Testis (tissue), 2 donors: ENCODE data around the gene CDK16.

ENCODE experiments used
- POLR2A ChIP-seq: fragments of 450-650 bp; IDR thresholded peaks from one replicate; pipeline ENCODE4 v1.6.1; 2017; ENCODE audit warnings: antibody characterized with exemption, mild to moderate bottlenecking, moderate library complexity
- TF ChIP-seq, protein P1 (sequence below), 3 experiments: fragments of 450-650 bp in 2 of 3; fragments of 200-600 bp in 1 of 3; sonication (generic) in 1 of 3; IDR thresholded peaks; one replicate each; pipeline ENCODE4 v1.5.1; 2016 to 2019; ENCODE audit warnings: antibody characterized with exemption in 3 of 3, mild to moderate bottlenecking in 2 of 3, moderate library complexity in 1 of 3

DNA sequence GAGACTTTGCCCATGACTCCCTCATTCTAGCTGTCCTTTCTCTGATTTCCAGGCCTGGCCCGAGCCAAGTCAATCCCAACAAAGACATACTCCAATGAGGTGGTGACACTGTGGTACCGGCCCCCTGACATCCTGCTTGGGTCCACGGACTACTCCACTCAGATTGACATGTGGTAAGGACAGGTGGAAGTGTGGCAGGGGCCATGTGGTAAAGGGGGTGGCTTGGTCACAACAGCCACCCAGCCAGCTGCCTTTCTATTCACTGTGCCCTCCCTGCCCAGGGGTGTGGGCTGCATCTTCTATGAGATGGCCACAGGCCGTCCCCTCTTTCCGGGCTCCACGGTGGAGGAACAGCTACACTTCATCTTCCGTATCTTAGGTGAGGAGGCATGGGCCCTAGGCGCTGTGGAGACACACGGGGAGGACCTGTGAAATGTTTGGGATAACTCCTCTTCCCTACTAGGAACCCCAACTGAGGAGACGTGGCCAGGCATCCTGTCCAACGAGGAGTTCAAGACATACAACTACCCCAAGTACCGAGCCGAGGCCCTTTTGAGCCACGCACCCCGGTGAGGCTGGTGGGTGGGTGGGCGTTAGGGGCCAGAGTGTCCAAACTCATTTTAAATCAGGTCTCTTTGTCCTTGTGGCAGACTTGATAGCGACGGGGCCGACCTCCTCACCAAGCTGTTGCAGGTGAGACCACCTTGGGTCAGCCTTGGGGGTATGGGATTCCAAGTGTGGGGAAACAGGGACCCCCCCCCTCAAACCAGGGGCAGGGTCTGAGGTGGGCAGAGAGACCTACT is 8.3 kb downstream of the CDK16 start:
- no peak for TF ChIP-seq POLR2A
- TF ChIP-seq, protein P1, sequence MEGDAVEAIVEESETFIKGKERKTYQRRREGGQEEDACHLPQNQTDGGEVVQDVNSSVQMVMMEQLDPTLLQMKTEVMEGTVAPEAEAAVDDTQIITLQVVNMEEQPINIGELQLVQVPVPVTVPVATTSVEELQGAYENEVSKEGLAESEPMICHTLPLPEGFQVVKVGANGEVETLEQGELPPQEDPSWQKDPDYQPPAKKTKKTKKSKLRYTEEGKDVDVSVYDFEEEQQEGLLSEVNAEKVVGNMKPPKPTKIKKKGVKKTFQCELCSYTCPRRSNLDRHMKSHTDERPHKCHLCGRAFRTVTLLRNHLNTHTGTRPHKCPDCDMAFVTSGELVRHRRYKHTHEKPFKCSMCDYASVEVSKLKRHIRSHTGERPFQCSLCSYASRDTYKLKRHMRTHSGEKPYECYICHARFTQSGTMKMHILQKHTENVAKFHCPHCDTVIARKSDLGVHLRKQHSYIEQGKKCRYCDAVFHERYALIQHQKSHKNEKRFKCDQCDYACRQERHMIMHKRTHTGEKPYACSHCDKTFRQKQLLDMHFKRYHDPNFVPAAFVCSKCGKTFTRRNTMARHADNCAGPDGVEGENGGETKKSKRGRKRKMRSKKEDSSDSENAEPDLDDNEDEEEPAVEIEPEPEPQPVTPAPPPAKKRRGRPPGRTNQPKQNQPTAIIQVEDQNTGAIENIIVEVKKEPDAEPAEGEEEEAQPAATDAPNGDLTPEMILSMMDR (IDR thresholded peaks at IDR 0.05) = no peak
